Measurements from ENCODE around the gene COPS3. TPM values are rescaled to one million over a fixed set of nuclear protein-coding genes. Genes with fewer than 3 reads are reported as not detected.
"Not testable (repeated sequence)": the region's sequence is repeated elsewhere in the genome, so short reads cannot be mapped to it uniquely, and the experiment has no call there.

Gene COPS3
- total RNA-seq, 4 donors from 2014 or later: 21.4 to 36.3 (median 29.4) TPM

DNA sequence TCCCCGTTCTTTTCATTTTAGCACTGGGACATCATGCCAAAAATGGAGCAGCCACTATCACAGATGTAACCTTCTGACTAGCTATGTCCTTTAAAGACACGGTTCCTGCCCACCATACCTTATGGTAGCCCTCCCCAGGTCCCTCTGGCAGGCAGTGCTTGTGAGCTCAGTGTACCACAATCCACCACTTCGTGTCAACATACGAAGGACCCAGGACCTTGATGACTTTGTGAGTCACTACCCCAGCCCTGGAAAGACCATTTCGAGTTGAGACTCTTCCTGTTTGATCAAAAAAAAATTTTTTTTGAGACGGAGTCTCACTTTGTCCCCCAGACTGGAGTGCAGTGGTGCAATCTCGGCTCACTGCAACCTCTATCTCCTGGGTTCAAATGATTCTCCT lies 23.0 kb downstream of the COPS3 start:
- Histone ChIP-seq H3K4me1 (no peaks in the 10 kb centered on the region), H3K36me3 (peaks cover 0 to 99% (median 5%) of the 10 kb centered on the region in 3 donors), H3K27me3 (no peaks in the 10 kb centered on the region), H3K27ac (no peak overlapping the region), H3K9me3 (no peaks in the 10 kb centered on the region), H3K4me3 (no peak overlapping the region)
- DNase-seq: peak in 1 of 3 donors; percentile 7
- TF ChIP-seq POLR2A (IDR thresholded peaks at IDR 0.05) (no peak), CTCF (IDR thresholded peaks at IDR 0.05) (no peak)

- TF ChIP-seq CTCF (IDR thresholded peaks at IDR 0.05) (no peak), POLR2A (IDR thresholded peaks at IDR 0.05) (no peak)
- peaks cover 0 to 100% (median 5%) of the 10 kb centered on the region in 3 donors for H3K36me3 ChIP-seq
These were observed 24.7 kb downstream of the COPS3 start for GRCh38 chr17:17256316-17256715.

DNA sequence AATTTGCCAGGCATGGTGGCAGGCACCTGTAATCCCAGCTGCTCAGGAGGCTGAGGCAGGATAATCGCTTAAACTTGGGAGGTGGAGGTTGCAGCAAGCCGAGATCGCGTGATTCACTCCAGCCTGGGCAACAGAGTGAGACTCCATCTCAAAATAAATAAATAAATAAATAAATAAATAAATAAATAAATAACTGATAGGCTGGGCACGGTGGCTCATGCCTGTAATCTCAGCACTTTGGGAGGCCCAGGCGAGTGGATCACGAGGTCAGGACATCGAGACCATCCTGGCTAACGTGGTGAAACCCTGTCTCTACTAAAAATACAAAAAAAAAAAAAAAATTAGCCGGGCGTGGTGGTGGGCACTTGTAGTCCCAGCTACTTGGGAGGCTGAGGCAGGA lies 25.4 kb downstream of the COPS3 start:
- not testable (repeated sequence) for H3K4me3 ChIP-seq, H3K27me3 ChIP-seq, H3K4me1 ChIP-seq, DNase-seq, H3K27ac ChIP-seq, H3K9me3 ChIP-seq
- H3K36me3 ChIP-seq: peaks cover 0 to 100% (median 5%) of the 10 kb centered on the region in 3 donors

More at GRCh38 chr17:17256316-17256715, 24.7 kb downstream of the COPS3 start:
- H3K4me1 ChIP-seq: no peaks in the 10 kb centered on the region
- H3K27me3 ChIP-seq: no peaks in the 10 kb centered on the region
- no peak overlapping the region for H3K27ac ChIP-seq
- no peaks in the 10 kb centered on the region for H3K9me3 ChIP-seq
- no peak overlapping the region for H3K4me3 ChIP-seq
- DNase-seq: no peak

- H3K27ac ChIP-seq: no peak overlapping the region
- H3K4me1 ChIP-seq: no peaks in the 10 kb centered on the region
- H3K4me3 ChIP-seq: no peak overlapping the region
- peaks cover 0 to 100% (median 2%) of the 10 kb centered on the region in 3 donors for H3K36me3 ChIP-seq
- no peaks in the 10 kb centered on the region for H3K27me3 ChIP-seq
- TF ChIP-seq CTCF (IDR thresholded peaks at IDR 0.05) (no peak), POLR2A (IDR thresholded peaks at IDR 0.05) (no peak)
- DNase-seq: no peak
- H3K9me3 ChIP-seq: no peaks in the 10 kb centered on the region
These were observed 27.0 kb downstream of the COPS3 start for GRCh38 chr17:17254036-17254435.

DNA sequence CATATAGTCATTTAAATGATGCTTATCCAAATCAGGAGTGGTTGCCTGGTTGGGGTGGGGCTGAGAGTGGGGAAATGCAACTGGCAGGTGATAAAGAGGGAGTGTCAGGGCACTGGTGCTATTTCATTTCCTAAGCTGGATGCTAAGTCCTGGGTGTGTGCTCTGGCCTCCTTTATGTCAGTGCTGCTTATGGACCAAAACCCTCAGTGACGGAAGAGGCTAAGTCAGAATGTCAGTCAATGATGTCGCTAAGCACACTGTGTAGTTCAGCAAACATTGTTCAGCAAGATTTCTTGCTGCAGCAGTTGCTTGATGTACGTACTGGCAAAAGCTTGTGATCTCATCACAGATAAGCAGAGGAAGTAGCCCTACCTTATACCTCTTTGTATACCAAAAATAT lies 27.6 kb downstream of the COPS3 start:
- H3K9me3 ChIP-seq: no peaks in the 10 kb centered on the region
- TF ChIP-seq POLR2A (IDR thresholded peaks at IDR 0.05) (no peak), CTCF (IDR thresholded peaks at IDR 0.05) (no peak)
- DNase-seq: peak in 1 of 3 donors; percentile 4
- no peaks in the 10 kb centered on the region for H3K27me3 ChIP-seq
- no peak overlapping the region for H3K27ac ChIP-seq
- H3K4me3 ChIP-seq: no peak overlapping the region
- peaks cover 0 to 100% (median 0%) of the 10 kb centered on the region in 3 donors for H3K36me3 ChIP-seq
- H3K4me1 ChIP-seq: no peaks in the 10 kb centered on the region

GRCh38 chr17:17252149-17252661 lies 28.8 kb downstream of the COPS3 start:
- peaks cover 0 to 100% (median 0%) of the 10 kb centered on the region in 3 donors for H3K36me3 ChIP-seq
- no peak overlapping the region for H3K4me3 ChIP-seq
- DNase-seq: peak in 1 of 3 donors; percentile 4
- H3K9me3 ChIP-seq: no peaks in the 10 kb centered on the region
- H3K4me1 ChIP-seq: no peaks in the 10 kb centered on the region
- no peaks in the 10 kb centered on the region for H3K27me3 ChIP-seq
- no peak overlapping the region for H3K27ac ChIP-seq
- TF ChIP-seq CTCF (IDR thresholded peaks at IDR 0.05): no peak
- TF ChIP-seq POLR2A (IDR thresholded peaks at IDR 0.05): no peak

Measured in Peyer's patch (tissue), 4 donors.